BLaER1 (cell line): ENCODE results near the gene VAMP8.
"Not testable (repeated sequence)": the region's sequence is repeated elsewhere in the genome, so short reads cannot be mapped to it uniquely, and the experiment has no call there.

Experiments used
- H3K27ac ChIP-seq: shearing (Covaris generic); formaldehyde crosslinking; 2 replicates; pipeline ENCODE4 v1.8.1; 2022
- H3K27me3 ChIP-seq: shearing (Covaris generic); formaldehyde crosslinking; 2 replicates; pipeline ENCODE4 v1.8.1; 2022
- H3K36me3 ChIP-seq: shearing (Covaris generic); formaldehyde crosslinking; 2 replicates; pipeline ENCODE4 v1.8.1; 2022
- H3K4me1 ChIP-seq: shearing (Covaris generic); formaldehyde crosslinking; 2 replicates; pipeline ENCODE4 v1.8.1; 2022
- H3K4me2 ChIP-seq: shearing (Covaris generic); formaldehyde crosslinking; 2 replicates; pipeline ENCODE4 v1.8.1; 2022
- H3K4me3 ChIP-seq: shearing (Covaris generic); formaldehyde crosslinking; 2 replicates; pipeline ENCODE4 v1.8.1; 2022
- H3K9ac ChIP-seq: shearing (Covaris generic); formaldehyde crosslinking; 2 replicates; pipeline ENCODE4 v1.8.1; 2022
- H3K9me3 ChIP-seq: shearing (Covaris generic); formaldehyde crosslinking; 2 replicates; pipeline ENCODE4 v1.8.1; 2022
- H4K20me1 ChIP-seq: shearing (Covaris generic); formaldehyde crosslinking; 2 replicates; pipeline ENCODE4 v1.8.1; 2022
- Cebpa-rat ChIP-seq: shearing (Covaris generic); IDR thresholded peaks from 2 replicates; pipeline ENCODE4 v1.8.1; 2022

Gene VAMP8

GRCh38 chr2:85588236-85588635 is 10.8 kb downstream of the VAMP8 start:
- peaks cover 72% of the 10 kb centered on the region for H3K4me1 ChIP-seq
- H3K36me3 ChIP-seq, result peaks cover 28% of the 10 kb centered on the region
- peak overlapping the region; percentile 70 for H3K27ac ChIP-seq
- peak overlapping the region; percentile 99 for H3K4me2 ChIP-seq
- TF ChIP-seq Cebpa-rat, result peak; percentile 46; the same call in 1 of the 2 replicates
- H3K9ac ChIP-seq, result peak overlapping the region; percentile 49
- H3K4me3 ChIP-seq, result no peak overlapping the region
- no peaks in the 10 kb centered on the region for H3K9me3 ChIP-seq
- peaks cover 18% of the 10 kb centered on the region; the same call in 1 of the 2 replicates for H4K20me1 ChIP-seq
- H3K27me3 ChIP-seq, result no peaks in the 10 kb centered on the region

- peak overlapping the region; percentile 99 for H3K4me2 ChIP-seq
- peaks cover 30% of the 10 kb centered on the region for H3K36me3 ChIP-seq
- peaks cover 18% of the 10 kb centered on the region; the same call in 1 of the 2 replicates for H4K20me1 ChIP-seq
- no peak overlapping the region for H3K4me3 ChIP-seq
- TF ChIP-seq Cebpa-rat, result no peak
- no peaks in the 10 kb centered on the region for H3K27me3 ChIP-seq
- peak overlapping the region; percentile 70 for H3K27ac ChIP-seq
- H3K4me1 ChIP-seq, result peaks cover 68% of the 10 kb centered on the region
- H3K9ac ChIP-seq, result peak overlapping the region; percentile 49
- H3K9me3 ChIP-seq, result no peaks in the 10 kb centered on the region
Measured at GRCh38 chr2:85588645-85589044, 11.3 kb downstream of the VAMP8 start.

GRCh38 chr2:85589181-85589580 is 11.8 kb downstream of the VAMP8 start:
- Histone ChIP-seq H3K9ac (peak overlapping the region; percentile 49; the same call in 1 of the 2 replicates), H3K9me3 (no peaks in the 10 kb centered on the region), H3K4me2 (peak overlapping the region; percentile 99), H3K27me3 (no peaks in the 10 kb centered on the region), H3K4me1 (peaks cover 68% of the 10 kb centered on the region), H3K27ac (no peak overlapping the region), H3K36me3 (peaks cover 30% of the 10 kb centered on the region), H3K4me3 (no peak overlapping the region), H4K20me1 (peaks cover 18% of the 10 kb centered on the region; the same call in 1 of the 2 replicates)
- TF ChIP-seq Cebpa-rat, result no peak

GRCh38 chr2:85589982-85590791 is 12.8 kb downstream of the VAMP8 start:
- peaks cover 18% of the 10 kb centered on the region; the same call in 1 of the 2 replicates for H4K20me1 ChIP-seq
- no peak overlapping the region for H3K4me3 ChIP-seq
- H3K4me2 ChIP-seq, result peak overlapping the region; percentile 46
- no peak for TF ChIP-seq Cebpa-rat
- H3K4me1 ChIP-seq, result peaks cover 72% of the 10 kb centered on the region
- H3K27ac ChIP-seq, result no peak overlapping the region
- H3K9ac ChIP-seq, result no peak overlapping the region
- H3K27me3 ChIP-seq, result no peaks in the 10 kb centered on the region
- peaks cover 30% of the 10 kb centered on the region for H3K36me3 ChIP-seq
- no peaks in the 10 kb centered on the region for H3K9me3 ChIP-seq

- peaks cover 64% of the 10 kb centered on the region for H3K4me1 ChIP-seq
- peaks cover 20% of the 10 kb centered on the region; the same call in 1 of the 2 replicates for H4K20me1 ChIP-seq
- no peak overlapping the region for H3K9ac ChIP-seq
- no peak overlapping the region for H3K4me3 ChIP-seq
- H3K4me2 ChIP-seq, result peak overlapping the region; percentile 46; the same call in 1 of the 2 replicates
- peaks cover 30% of the 10 kb centered on the region for H3K36me3 ChIP-seq
- H3K27me3 ChIP-seq, result no peaks in the 10 kb centered on the region
- no peak overlapping the region for H3K27ac ChIP-seq
- no peak for TF ChIP-seq Cebpa-rat
- H3K9me3 ChIP-seq, result no peaks in the 10 kb centered on the region
Measured at GRCh38 chr2:85590950-85591349, 13.6 kb downstream of the VAMP8 start.

- Histone ChIP-seq H3K4me3 (no peak overlapping the region), H3K9me3 (no peaks in the 10 kb centered on the region), H3K4me1 (peaks cover 64% of the 10 kb centered on the region), H3K27ac (no peak overlapping the region), H4K20me1 (peaks cover 26% of the 10 kb centered on the region; the same call in 1 of the 2 replicates), H3K9ac (no peak overlapping the region), H3K27me3 (no peaks in the 10 kb centered on the region), H3K4me2 (no peak overlapping the region), H3K36me3 (peaks cover 31% of the 10 kb centered on the region)
- TF ChIP-seq Cebpa-rat, result no peak
Measured at GRCh38 chr2:85591563-85591962, 14.2 kb downstream of the VAMP8 start.

GRCh38 chr2:85592299-85592698 is 14.9 kb downstream of the VAMP8 start:
- H3K27ac ChIP-seq, H3K4me2 ChIP-seq, H3K9me3 ChIP-seq, H3K9ac ChIP-seq, H3K27me3 ChIP-seq, H3K4me3 ChIP-seq: not testable (repeated sequence)
- peaks cover 33% of the 10 kb centered on the region; the same call in 1 of the 2 replicates for H4K20me1 ChIP-seq
- peaks cover 38% of the 10 kb centered on the region for H3K36me3 ChIP-seq
- H3K4me1 ChIP-seq, result peaks cover 64% of the 10 kb centered on the region

- peaks cover 36% of the 10 kb centered on the region; the same call in 1 of the 2 replicates for H4K20me1 ChIP-seq
- H3K27ac ChIP-seq, result no peak overlapping the region
- no peaks in the 10 kb centered on the region for H3K27me3 ChIP-seq
- no peak overlapping the region for H3K4me3 ChIP-seq
- TF ChIP-seq Cebpa-rat, result no peak
- no peak overlapping the region for H3K9ac ChIP-seq
- no peaks in the 10 kb centered on the region for H3K9me3 ChIP-seq
- H3K36me3 ChIP-seq, result peaks cover 45% of the 10 kb centered on the region
- no peak overlapping the region for H3K4me2 ChIP-seq
- peaks cover 60% of the 10 kb centered on the region for H3K4me1 ChIP-seq
Measured at GRCh38 chr2:85593023-85593422, 15.6 kb downstream of the VAMP8 start.

- Histone ChIP-seq H4K20me1 (peaks cover 33% of the 10 kb centered on the region; the same call in 1 of the 2 replicates), H3K4me1 (peaks cover 42% of the 10 kb centered on the region), H3K36me3 (peaks cover 63% of the 10 kb centered on the region), H3K4me2 (peak overlapping the region; percentile 91), H3K27ac (peak overlapping the region; percentile 88), H3K9ac (peak overlapping the region; percentile 92), H3K9me3 (no peaks in the 10 kb centered on the region), H3K4me3 (peak overlapping the region; percentile 95), H3K27me3 (no peaks in the 10 kb centered on the region)
- no peak for TF ChIP-seq Cebpa-rat
Measured at GRCh38 chr2:85594715-85595300, 17.4 kb downstream of the VAMP8 start.
